Body of pancreas (tissue), 4 donors: ENCODE measurements around the gene EPB41L5.

ENCODE experiments used
- POLR2A ChIP-seq, 3 donors: fragments of 450-650 bp; IDR thresholded peaks; one replicate each; pipeline ENCODE4 v1.6.1; 2016; ENCODE audit warnings: antibody characterized with exemption in 3 of 3, mild to moderate bottlenecking in 2 of 3
- TF ChIP-seq, protein P1 (sequence below), 7 experiments: fragments of 450-650 bp in 4 of 7; fragments of 200-600 bp in 3 of 7; sonication (generic) in 3 of 7; IDR thresholded peaks; one replicate each; pipeline ENCODE4 v1.5.1; 2016 to 2019; ENCODE audit warnings: antibody characterized with exemption in 7 of 7

DNA sequence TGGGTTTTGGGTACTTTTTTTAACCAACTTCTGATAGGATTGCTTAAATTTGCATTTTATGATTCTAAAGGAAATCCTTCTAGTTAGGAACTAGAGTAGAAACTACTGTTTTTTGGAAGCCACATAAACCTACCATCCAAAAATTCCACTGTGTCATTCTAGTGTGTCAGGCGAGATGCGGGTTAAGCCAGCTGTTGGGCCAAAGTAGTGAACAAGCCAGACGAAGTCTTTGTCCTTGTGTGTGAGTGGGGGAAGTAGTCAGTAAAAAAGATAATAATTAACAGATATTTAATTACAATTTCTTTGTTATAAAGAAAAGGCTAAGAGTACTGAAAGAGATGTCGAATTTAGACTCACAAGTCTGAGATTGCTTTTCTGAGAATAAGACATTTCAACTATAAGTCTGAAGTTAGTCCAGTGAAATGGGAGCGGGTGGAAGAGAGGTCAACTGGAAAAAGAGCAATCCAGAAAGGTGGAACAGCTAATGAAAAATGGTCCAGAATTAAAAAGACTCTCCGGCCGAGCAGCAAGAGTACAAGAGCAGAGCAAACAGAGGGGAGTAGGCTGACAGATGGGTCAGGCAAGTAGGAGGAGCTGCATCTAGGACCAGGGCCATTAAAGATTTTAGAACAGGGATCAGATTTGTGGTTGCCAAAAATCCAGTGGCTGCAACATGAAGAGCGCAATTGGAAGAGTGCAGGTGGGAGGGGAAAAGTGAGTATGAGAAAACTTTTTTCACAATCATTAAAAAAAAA lies 1.5 kb downstream of the EPB41L5 start:
- TF ChIP-seq, protein P1, sequence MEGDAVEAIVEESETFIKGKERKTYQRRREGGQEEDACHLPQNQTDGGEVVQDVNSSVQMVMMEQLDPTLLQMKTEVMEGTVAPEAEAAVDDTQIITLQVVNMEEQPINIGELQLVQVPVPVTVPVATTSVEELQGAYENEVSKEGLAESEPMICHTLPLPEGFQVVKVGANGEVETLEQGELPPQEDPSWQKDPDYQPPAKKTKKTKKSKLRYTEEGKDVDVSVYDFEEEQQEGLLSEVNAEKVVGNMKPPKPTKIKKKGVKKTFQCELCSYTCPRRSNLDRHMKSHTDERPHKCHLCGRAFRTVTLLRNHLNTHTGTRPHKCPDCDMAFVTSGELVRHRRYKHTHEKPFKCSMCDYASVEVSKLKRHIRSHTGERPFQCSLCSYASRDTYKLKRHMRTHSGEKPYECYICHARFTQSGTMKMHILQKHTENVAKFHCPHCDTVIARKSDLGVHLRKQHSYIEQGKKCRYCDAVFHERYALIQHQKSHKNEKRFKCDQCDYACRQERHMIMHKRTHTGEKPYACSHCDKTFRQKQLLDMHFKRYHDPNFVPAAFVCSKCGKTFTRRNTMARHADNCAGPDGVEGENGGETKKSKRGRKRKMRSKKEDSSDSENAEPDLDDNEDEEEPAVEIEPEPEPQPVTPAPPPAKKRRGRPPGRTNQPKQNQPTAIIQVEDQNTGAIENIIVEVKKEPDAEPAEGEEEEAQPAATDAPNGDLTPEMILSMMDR (IDR thresholded peaks at IDR 0.05), result no peak
- TF ChIP-seq POLR2A (IDR thresholded peaks at IDR 0.05), result peak in 2 of 3 donors; percentile 21 to 36
